ENCODE results near the gene LIX1L. TPM values are rescaled to one million over a fixed set of nuclear protein-coding genes. Genes with fewer than 3 reads are reported as not detected.

The LIX1L gene
- 17.4 and 25.0 TPM in 2 replicates for total RNA-seq

DNA sequence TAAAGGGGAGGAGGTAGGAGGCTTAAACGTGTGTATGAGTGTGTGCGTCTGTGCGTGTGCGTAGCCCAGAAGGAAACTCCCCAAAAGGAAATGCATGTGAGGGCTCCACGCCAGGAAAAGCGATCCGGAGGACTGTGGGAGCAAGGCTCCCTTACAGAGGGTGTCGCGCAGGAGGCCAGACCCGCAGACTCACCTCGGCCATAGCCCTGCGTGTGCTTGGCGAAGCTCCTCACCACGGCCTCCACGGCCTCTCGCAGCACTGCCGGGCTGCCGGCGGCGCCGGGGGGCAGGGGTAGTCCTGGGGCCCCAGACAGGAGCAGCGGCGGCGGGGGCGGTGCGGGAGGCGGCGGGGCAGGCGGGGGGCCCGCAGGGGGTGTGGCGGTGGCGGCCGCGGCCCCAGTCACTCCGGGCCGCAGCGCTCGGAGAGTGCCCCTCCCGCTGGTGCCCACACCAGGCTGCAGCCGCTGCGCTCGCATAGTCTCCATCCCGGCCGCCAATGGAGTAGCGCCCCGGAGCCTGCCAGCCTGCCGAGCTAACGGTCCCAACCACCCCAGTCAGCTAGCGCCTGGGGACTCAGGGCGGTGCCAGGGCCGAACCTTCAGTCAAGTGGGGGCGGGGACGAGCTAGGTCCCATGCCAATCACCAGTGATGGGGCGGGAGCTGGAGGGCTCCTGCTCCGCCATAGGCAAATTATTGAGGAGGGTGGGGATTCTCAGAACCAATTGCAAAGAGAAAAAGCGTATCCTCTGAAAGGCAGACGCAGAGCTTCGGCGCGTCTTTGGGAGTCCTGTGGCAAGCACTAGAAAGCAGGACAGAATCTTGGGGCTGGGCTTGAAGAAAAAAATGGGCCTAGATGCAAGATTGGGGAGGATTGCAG, at the start of gene LIX1L:
Gene LIX1L (minus strand): TSS at position 575 of the 877 bp plus-strand sequence. CDS start 90 bp downstream, at position 485.

DNA sequence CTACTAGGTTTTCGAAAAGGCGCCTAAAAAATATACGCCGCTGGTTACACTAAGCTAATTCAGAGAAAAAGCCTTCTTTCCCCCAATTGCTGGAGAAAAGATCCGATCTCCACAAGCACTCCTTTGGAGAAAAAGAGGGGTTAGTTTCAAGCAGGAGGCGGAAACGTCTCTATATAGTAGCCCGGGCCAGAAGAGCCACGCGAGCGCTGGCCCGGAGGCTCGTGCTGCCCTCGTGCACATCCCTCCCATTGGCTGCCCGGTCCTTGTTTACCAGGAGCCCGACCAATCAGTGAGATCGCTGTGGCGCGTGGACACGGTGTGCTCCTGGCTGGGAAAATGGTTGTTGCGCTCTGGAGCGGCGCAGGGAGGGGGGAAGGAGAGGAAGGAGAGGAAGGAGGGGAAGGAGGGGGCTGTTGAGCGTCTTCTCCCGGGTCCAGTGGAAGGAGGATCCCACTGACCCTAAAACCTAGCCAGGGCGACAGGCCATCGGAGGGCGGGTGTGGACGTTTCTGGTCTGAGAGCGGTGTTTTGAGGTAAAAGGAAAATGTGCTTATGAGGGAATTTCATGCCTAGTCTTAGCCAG, 38.7 kb upstream of the LIX1L start, which contains the start of gene TXNIP:
Gene TXNIP (minus strand): TSS at position 147 of the 583 bp plus-strand sequence. CDS start 313 bp downstream, outside the sequence.

DNA sequence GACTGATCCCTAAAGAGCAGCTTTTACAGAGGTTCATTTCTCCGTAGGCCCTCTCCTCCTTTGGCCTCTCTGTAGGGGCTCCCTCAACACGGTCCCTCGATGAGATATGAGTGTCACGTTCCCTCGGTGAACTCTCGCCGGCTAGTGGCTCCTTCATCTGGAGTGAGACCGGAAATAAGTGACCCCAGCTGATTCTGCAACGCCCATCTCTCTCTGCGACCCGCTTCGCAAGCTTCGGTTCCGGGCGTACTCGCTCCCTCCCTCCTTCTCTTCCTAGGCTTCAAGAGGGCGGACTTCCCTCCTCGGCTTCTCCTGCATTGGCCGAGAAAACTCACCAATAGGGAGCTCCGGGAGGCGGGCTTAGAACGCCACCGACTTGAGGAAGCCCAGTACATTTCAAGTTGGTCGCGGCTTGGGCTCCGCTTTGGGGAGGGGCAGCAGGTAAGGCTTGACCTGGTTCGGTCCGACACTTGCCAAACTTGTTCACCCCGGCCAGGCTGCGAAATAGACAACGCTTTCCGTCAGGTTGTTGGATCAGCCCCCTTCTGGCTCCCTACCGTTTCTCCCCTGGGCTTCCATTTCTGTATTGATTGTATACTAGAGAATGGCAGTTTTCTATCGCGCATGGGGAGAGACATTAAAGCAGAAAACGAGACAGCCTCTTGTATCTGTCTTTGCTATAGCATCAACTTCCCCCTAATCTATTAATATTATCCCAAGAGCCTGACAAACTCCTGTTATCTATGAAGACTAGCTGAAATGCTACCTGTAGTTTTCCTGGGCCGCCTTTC, 6.7 kb upstream of the LIX1L start, which contains the start of the genes ANKRD34A and POLR3GL:
Gene ANKRD34A (minus strand): TSS at position 248 of the 791 bp plus-strand sequence. CDS start 2,816 bp downstream, outside the sequence.
Gene POLR3GL (plus strand): TSS at position 363 of the 791 bp plus-strand sequence. CDS start 10,176 bp downstream, outside the sequence.

DNA sequence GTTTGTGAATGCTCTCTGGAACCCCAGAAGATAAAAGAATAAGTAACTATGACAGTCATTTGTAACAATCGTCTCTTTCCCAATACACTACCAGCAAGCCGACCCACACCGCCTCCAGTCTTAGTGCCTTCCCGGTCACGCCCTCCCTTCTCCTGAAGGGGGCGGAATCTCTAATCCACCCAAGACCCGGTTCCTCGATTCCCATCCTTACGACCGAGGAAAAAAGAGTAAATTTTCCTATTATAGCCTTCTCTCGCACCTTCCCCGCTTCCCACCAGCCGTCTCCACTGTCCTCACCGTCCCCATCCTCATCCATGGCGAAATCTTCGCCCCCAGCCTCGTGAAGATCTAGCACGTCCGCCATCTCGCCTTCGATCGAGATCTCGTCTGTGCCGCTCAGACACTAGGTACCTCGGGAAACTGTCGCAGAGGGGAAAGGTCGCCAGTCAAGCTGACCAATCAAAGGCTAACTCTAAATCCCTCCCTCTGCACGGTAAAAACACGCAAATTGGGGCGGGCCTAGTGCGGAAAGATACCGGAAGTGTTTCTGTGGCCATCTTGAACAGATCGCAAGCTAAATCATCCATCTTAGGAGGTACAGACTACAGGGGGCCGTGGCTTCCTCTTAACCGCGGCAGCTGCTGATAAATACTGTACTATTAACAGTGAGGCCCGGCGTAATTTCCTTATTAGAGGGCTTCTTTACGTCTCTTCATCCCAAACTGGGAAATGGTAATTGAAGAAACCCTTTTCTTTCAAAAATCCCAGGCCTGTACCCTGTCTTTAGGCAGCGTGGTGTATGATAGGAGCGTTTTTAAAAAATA, 30.5 kb downstream of the LIX1L start, which contains the start of gene RBM8A:
Gene RBM8A (minus strand): TSS at position 422 of the 824 bp plus-strand sequence. CDS start 58 bp downstream, at position 364.

DNA sequence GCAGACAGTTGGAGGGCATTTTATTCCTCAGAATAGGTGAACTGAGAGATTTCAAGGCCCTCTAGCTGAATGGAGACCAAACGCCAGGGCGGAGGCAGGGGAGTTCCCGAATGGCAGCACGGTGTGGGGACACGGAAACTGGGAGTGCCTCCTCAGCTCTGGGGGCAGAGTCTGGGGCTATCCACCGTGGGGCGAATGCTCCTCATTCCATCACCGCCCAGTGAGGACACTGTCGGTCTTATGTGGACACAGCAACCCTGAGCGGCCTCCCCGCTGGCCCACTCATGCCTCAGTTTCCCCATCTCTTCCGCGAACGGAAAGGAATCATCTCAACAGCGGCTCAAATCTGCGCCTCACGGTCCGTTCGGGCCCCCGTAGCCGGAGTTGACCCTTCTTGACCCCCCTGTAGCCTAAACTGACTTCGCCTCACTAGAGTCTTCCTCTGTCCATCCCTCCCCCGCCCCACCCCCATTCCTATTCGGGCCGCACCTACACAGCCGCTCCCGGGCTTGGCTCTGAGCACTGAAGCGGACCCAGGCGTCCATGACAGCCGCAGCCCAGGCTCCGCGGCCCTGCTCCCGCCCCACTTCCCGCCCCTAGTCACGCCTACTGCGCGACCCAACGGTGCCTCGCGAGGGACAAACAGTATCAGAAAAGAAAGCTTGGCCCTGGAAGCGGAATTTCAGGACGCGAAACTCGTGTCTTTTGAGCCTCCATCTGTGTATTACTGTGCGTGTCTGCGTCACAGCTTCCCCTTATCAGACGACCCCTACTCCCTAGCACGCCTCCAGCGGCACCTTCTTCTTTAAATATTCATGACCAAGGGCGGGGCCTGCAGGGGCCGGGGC, 39.4 kb downstream of the LIX1L start, which contains the start of gene PEX11B:
Gene PEX11B (minus strand): TSS at position 574 of the 848 bp plus-strand sequence. CDS start 29 bp downstream, at position 545.

DNA sequence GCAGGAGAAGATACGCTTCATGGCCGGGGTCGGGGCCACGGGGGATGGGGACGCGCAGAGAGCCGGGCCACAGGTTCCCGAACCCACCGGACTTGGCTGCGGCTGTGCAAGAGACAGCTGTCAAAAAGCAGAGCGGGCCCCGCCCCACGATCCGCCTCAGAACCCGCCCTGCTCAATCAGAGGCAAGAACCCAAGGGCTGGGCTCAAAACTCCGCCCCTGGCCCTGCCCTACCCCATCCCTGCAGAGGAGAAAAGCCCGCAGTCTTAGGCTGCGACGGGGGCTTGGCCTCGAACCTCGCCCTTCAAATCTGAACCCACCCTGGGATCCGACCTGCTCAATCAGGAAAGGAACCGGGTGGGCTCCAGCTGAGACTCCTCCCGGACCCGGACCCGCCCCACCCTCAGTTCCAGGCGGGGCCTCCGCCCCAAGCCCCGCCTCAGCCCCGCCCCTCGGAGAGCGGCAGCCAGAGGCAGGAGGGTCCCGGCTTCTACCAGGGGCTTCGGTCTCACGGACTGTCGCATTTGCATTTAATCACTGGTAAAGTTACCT, 72.0 kb downstream of the LIX1L start, which contains the start of gene ANKRD35:
Gene ANKRD35 (minus strand): TSS at position 129 of the 550 bp plus-strand sequence. CDS start 108 bp downstream, at position 21.

Other genes starting within 250 kb of the LIX1L start
- gene CD160, start 238.5 kb downstream of the LIX1L start, total RNA-seq = not detected in 2 replicates
- gene RNF115, start 133.9 kb downstream of the LIX1L start, total RNA-seq = 5.0 and 5.2 TPM in 2 replicates
- gene POLR3C, start 133.8 kb downstream of the LIX1L start, total RNA-seq = 22.6 and 28.4 TPM in 2 replicates
- gene NUDT17, start 112.4 kb downstream of the LIX1L start, total RNA-seq = 2.8 and 5.2 TPM in 2 replicates
- 22.4 and 31.5 TPM in 2 replicates for gene PIAS3, start 98.9 kb downstream of the LIX1L start, total RNA-seq
- 0.15 TPM in 1 of 2 replicates, not detected in the other for gene ANKRD35, start 72.2 kb downstream of the LIX1L start, total RNA-seq
- gene ITGA10, start 48.0 kb downstream of the LIX1L start, total RNA-seq = 0.70 and 1.2 TPM in 2 replicates
- 24.5 and 25.3 TPM in 2 replicates for gene PEX11B, start 39.3 kb downstream of the LIX1L start, total RNA-seq
- gene RBM8A, start 30.5 kb downstream of the LIX1L start, total RNA-seq = 127 and 248 TPM in 2 replicates
- gene ANKRD34A, start 6.6 kb upstream of the LIX1L start, total RNA-seq = 0.49 and 0.70 TPM in 2 replicates
- gene POLR3GL, start 6.7 kb upstream of the LIX1L start, total RNA-seq = 11.9 and 12.7 TPM in 2 replicates
- gene TXNIP, start 38.6 kb upstream of the LIX1L start, total RNA-seq = 22.7 and 104 TPM in 2 replicates
- gene HJV, start 63.7 kb upstream of the LIX1L start, total RNA-seq = not detected in 2 replicates
- gene NBPF10, start 186.8 kb upstream of the LIX1L start, total RNA-seq = 0.49 and 0.70 TPM in 2 replicates